H1 (cell line): ENCODE measurements around the gene TUBB2B. TPM values are rescaled to one million over a fixed set of nuclear protein-coding genes. Genes with fewer than 3 reads are reported as not detected.

Experiments used
- CTCF ChIA-PET: fragments of 300-600 bp; sonication (Branson Sonifier 250); formaldehyde crosslinking; loops from one replicate; lab custom pipeline; 2021; ENCODE audit not compliant: partially characterized antibody; lab: Charles Lee
- POLR2A ChIA-PET: fragments of 300-600 bp; sonication (Branson Sonifier 250); formaldehyde crosslinking; loops from one replicate; lab custom pipeline; 2021; ENCODE audit warnings: inconsistent platforms; ENCODE audit not compliant: partially characterized antibody; lab: Charles Lee
- DNase-seq, 2 experiments: peaks; one replicate each; pipeline versions ENCODE4 v3.0.0 to v3.0.0-alpha.2; 2010 to 2022; ENCODE audit warnings: low spot score in 2 of 2, low read depth in 1 of 2, mixed read lengths in 1 of 2
- FAIRE-seq: peaks from 2 replicates; lab custom pipeline; 2011; peaks lifted over from hg19 to GRCh38; lab: Jason Lieb, UNC
- H2AFZ ChIP-seq: 2 replicates; pipeline ENCODE4 v1.8.1; 2012; ENCODE audit warnings: low read length, inconsistent platforms
- H2AK5ac ChIP-seq: 2 replicates; pipeline ENCODE4 v1.6.1; 2013; ENCODE audit warnings: low read depth, low read length
- H2BK120ac ChIP-seq: replicated peaks from 2 replicates; pipeline ENCODE3; 2013; ENCODE audit warnings: low read depth, low read length, inconsistent platforms
- H2BK12ac ChIP-seq: 2 replicates; pipeline ENCODE4 v1.6.1; 2013; ENCODE audit warnings: low read depth, low read length
- H2BK15ac ChIP-seq: 2 replicates; pipeline ENCODE4 v1.6.1; 2013; ENCODE audit warnings: low read length
- H2BK20ac ChIP-seq: 2 replicates; pipeline ENCODE4 v1.6.1; 2013; ENCODE audit warnings: low read length
- H2BK5ac ChIP-seq: 2 replicates; pipeline ENCODE4 v1.6.1; 2013; ENCODE audit warnings: low read depth, low read length
- H3K14ac ChIP-seq: 2 replicates; pipeline ENCODE4 v1.6.1; 2013; ENCODE audit warnings: inconsistent platforms; ENCODE audit not compliant: insufficient read length
- H3K18ac ChIP-seq: 2 replicates; pipeline ENCODE4 v1.6.1; 2013; ENCODE audit warnings: low read length; ENCODE audit errors: extremely low read depth
- H3K23ac ChIP-seq: 2 replicates; pipeline ENCODE4 v1.6.1; 2013; ENCODE audit warnings: inconsistent platforms; ENCODE audit not compliant: insufficient read length
- H3K23me2 ChIP-seq: 2 replicates; pipeline ENCODE4 v1.6.1; 2013; ENCODE audit warnings: low read depth, low read length
- H3K27ac ChIP-seq: 2 replicates; pipeline ENCODE4 v1.6.1; 2011; ENCODE audit warnings: low read depth, low read length, inconsistent platforms
- H3K27me3 ChIP-seq, 4 experiments: replicated peaks in 1 of 4; 1 replicate in 1 of 4; 2 replicates in 3 of 4; pipeline versions ENCODE4 v1.6.1 to v1.8.1; 2011 to 2013; ENCODE audit warnings: low read length in 3 of 4, mild to moderate bottlenecking in 3 of 4, inconsistent platforms in 2 of 4, mixed read lengths in 2 of 4, moderate library complexity in 1 of 4; ENCODE audit not compliant: control insufficient read depth in 3 of 4, insufficient read depth in 3 of 4; ENCODE audit errors: extremely low read depth in 1 of 4
- H3K36me3 ChIP-seq, 4 experiments: 2 replicates each; pipeline versions ENCODE4 v1.6.1 to v1.8.1; 2011 to 2013; ENCODE audit warnings: mild to moderate bottlenecking in 4 of 4, low read length in 3 of 4, moderate library complexity in 2 of 4, control low read depth in 1 of 4, inconsistent platforms in 1 of 4; ENCODE audit not compliant: insufficient read depth in 4 of 4, control insufficient read depth in 2 of 4
- H3K4ac ChIP-seq: replicated peaks from 2 replicates; pipeline ENCODE3; 2013; ENCODE audit warnings: low read length, low read depth, mixed read lengths, inconsistent platforms; ENCODE audit not compliant: insufficient read length
- H3K4me1 ChIP-seq, 4 experiments: replicated peaks in 1 of 4; 1 replicate in 1 of 4; 2 replicates in 3 of 4; pipeline versions ENCODE4 v1.6.1 to v1.8.1; 2011 to 2013; ENCODE audit warnings: low read length in 3 of 4, inconsistent platforms in 2 of 4, mixed read lengths in 1 of 4; ENCODE audit not compliant: insufficient read depth in 4 of 4, control insufficient read depth in 3 of 4
- H3K4me2 ChIP-seq, 2 experiments: 2 replicates each; pipeline versions ENCODE4 v1.6.1 to v1.8.1; 2011 to 2013; ENCODE audit warnings: low read depth in 2 of 2, low read length in 2 of 2, control low read depth in 1 of 2, inconsistent platforms in 1 of 2, mild to moderate bottlenecking in 1 of 2; ENCODE audit not compliant: insufficient read depth in 1 of 2
- H3K4me3 ChIP-seq, 4 experiments: fragments of 200-600, 300-600 bp in 1 of 4; sonication (generic), shearing (Covaris generic), sonication (Bioruptor Twin) in 1 of 4; 2 replicates each; pipeline versions ENCODE4 v1.5.1 to v1.8.1; 2011 to 2016; ENCODE audit warnings: low read length in 4 of 4, low read depth in 3 of 4, control low read depth in 2 of 4, inconsistent platforms in 2 of 4, mild to moderate bottlenecking in 2 of 4, mixed read lengths in 1 of 4, moderate library complexity in 1 of 4; ENCODE audit not compliant: insufficient read depth in 2 of 4; ENCODE audit errors: extremely low read depth in 1 of 4
- H3K56ac ChIP-seq: replicated peaks from 2 replicates; pipeline ENCODE3; 2013; ENCODE audit warnings: low read depth, mild to moderate bottlenecking, mixed read lengths, low read length, inconsistent platforms; ENCODE audit not compliant: insufficient read length
- H3K79me1 ChIP-seq: 2 replicates; pipeline ENCODE4 v1.6.1; 2013; ENCODE audit warnings: low read depth, low read length, control low read depth
- H3K79me2 ChIP-seq, 2 experiments: 2 replicates each; pipeline versions ENCODE4 v1.6.1 to v1.8.1; 2012 to 2013; ENCODE audit warnings: low read length in 2 of 2, mild to moderate bottlenecking in 2 of 2, inconsistent platforms in 1 of 2; ENCODE audit not compliant: insufficient read depth in 2 of 2, control insufficient read depth in 1 of 2
- H3K9ac ChIP-seq, 4 experiments: replicated peaks in 1 of 4; 1 replicate in 1 of 4; 2 replicates in 3 of 4; pipeline versions ENCODE4 v1.6.1 to v1.8.1; 2011 to 2013; ENCODE audit warnings: low read depth in 3 of 4, low read length in 3 of 4, control low read depth in 2 of 4, mild to moderate bottlenecking in 2 of 4, moderate library complexity in 2 of 4, inconsistent platforms in 1 of 4; ENCODE audit errors: extremely low read depth in 1 of 4
- H3K9me3 ChIP-seq, 2 experiments: 2 replicates each; pipeline versions ENCODE4 v1.6.1 to v1.8.1; 2012 to 2013; ENCODE audit warnings: mild to moderate bottlenecking in 2 of 2, moderate library complexity in 2 of 2, control low read depth in 1 of 2, inconsistent platforms in 1 of 2, low read depth in 1 of 2, low read length in 1 of 2, mixed read lengths in 1 of 2; ENCODE audit not compliant: insufficient read depth in 2 of 2
- H4K20me1 ChIP-seq, 2 experiments: replicated peaks in 1 of 2; 2 replicates each; pipeline versions ENCODE3 to v1.8.1; 2011 to 2013; ENCODE audit warnings: inconsistent platforms in 2 of 2, low read length in 2 of 2, mild to moderate bottlenecking in 1 of 2; ENCODE audit not compliant: insufficient read depth in 2 of 2, control insufficient read depth in 1 of 2
- H4K5ac ChIP-seq: 2 replicates; pipeline ENCODE4 v1.6.1; 2013; ENCODE audit warnings: low read length, low read depth, mixed read lengths, inconsistent platforms; ENCODE audit not compliant: insufficient read length
- H4K8ac ChIP-seq: 2 replicates; pipeline ENCODE4 v1.8.0; 2013; ENCODE audit warnings: mild to moderate bottlenecking, moderate library complexity, low read length, inconsistent platforms; ENCODE audit not compliant: insufficient read depth; ENCODE audit errors: extremely low read depth
- H4K91ac ChIP-seq: replicated peaks from 2 replicates; pipeline ENCODE3; 2013; ENCODE audit warnings: low read length, mixed read lengths, inconsistent platforms; ENCODE audit not compliant: insufficient read length
- ASH2L ChIP-seq: fragments of 200-600, 300-600 bp; sonication (generic); IDR thresholded peaks from one replicate; pipeline ENCODE4 v1.7.1; 2017; ENCODE audit warnings: low read length
- EGR1 ChIP-seq: IDR thresholded peaks from 2 replicates; pipeline ENCODE4 v1.6.1; 2011; ENCODE audit warnings: low read depth, low read length, borderline replicate concordance
- EP300 ChIP-seq, 2 experiments: IDR thresholded peaks; 1 replicate in 1 of 2; 2 replicates in 1 of 2; pipeline ENCODE4 v1.6.1; 2011 to 2012; ENCODE audit warnings: low read depth in 2 of 2, low read length in 2 of 2, mild to moderate bottlenecking in 2 of 2, borderline replicate concordance in 1 of 2, inconsistent platforms in 1 of 2, moderate library complexity in 1 of 2
- PHF8 ChIP-seq: fragments of 200-600 bp; sonication (generic); conservative IDR thresholded peaks from 2 replicates; pipeline ENCODE4 v1.7.1; 2012; ENCODE audit warnings: low read depth, mild to moderate bottlenecking, inconsistent platforms, low read length, moderate library complexity
- RBBP5 ChIP-seq: IDR thresholded peaks from 2 replicates; pipeline ENCODE4 v1.7.1; 2012; ENCODE audit warnings: low read depth, mild to moderate bottlenecking, inconsistent platforms, low read length, moderate library complexity, borderline replicate concordance
- RXRA ChIP-seq: IDR thresholded peaks from 2 replicates; pipeline ENCODE4 v1.6.1; 2011; ENCODE audit warnings: low read depth, mild to moderate bottlenecking, low read length, moderate library complexity; ENCODE audit not compliant: insufficient read depth
- SAP30 ChIP-seq: fragments of 300-600 bp; sonication (generic); IDR thresholded peaks from 2 replicates; pipeline ENCODE4 v1.7.1; 2012; ENCODE audit warnings: low read length, moderate library complexity, mild to moderate bottlenecking, inconsistent platforms; ENCODE audit not compliant: insufficient read depth, insufficient replicate concordance
- SP4 ChIP-seq: IDR thresholded peaks from 2 replicates; pipeline ENCODE4 v1.6.1; 2012; ENCODE audit warnings: low read length, inconsistent platforms
- WGBS, 2 experiments: shearing (Covaris generic) in 1 of 2; methylation state at CpG; one replicate each; pipeline versions ENCODE4 v1.1.6 to v1.1.7; 2013 to 2015; ENCODE audit warnings: low lambda C conversion rate in 2 of 2, mixed read lengths in 2 of 2, inconsistent platforms in 1 of 2, low coverage in 1 of 2, missing lambda C conversion rate in 1 of 2; ENCODE audit not compliant: insufficient replicate concordance in 2 of 2, insufficient coverage in 1 of 2, insufficient read length in 1 of 2; ENCODE audit errors: extremely low coverage in 1 of 2, missing lambda C conversion rate in 1 of 2; 5-methylcytosine and 5-hydroxymethylcytosine counted together
- polyA plus RNA-seq, 7 experiments: library from polyadenylated mRNA; depleted of rRNA in 3 of 7; stranded (reverse) in 5 of 7; unstranded in 2 of 7; fragments of >200 nt in 5 of 7; fragments of 200-250 nt in 2 of 7; gene quantifications; 1 replicate in 5 of 7; 2 replicates in 1 of 7; 4 replicates in 1 of 7; pipeline versions ENCODE4 v1.2.1 to v1.2.3, GENCODE V29; 2011 to 2013; ENCODE audit warnings: missing spikeins in 2 of 7, mixed read lengths in 2 of 7
- total RNA-seq: library from RNA; stranded (reverse); fragmentation: NEBNext Ultra II Directional; extraction: Animal tissue kit (Norgen Biotek cat#: 25700); gene quantifications from 2 replicates; pipeline ENCODE4 v1.2.1, GENCODE V29; 2021
- TF ChIP-seq, protein P1 (sequence below): IDR thresholded peaks from 2 replicates; pipeline ENCODE4 v1.6.1; 2011; ENCODE audit warnings: low read length, improper control_type of control experiment

Gene TUBB2B
- total and polyA plus RNA-seq, 2 of the 8 experiments (the other 6 are each of a cell fraction or from before 2014, with no cell fraction given): 612 to 722 TPM

DNA sequence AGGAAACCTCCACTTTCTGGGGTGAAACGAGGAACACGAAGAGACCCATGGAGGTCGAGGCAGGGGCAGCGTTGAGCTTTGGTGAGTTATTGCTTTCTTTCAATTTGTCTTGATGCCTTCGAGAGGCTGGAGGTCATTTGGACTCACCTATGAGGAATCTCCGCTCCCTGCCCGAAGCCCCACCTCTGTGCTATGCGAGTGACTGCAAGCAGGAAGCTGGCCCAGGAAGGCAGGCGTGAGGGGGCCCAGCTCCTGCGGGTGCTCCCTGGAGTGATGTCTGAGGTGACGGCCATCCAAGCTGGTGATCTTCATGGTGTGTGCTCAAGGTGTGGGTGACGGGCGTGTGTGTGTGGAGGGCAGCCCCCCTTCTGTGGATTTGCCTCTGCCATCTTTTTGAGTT is 44.3 kb upstream of the TUBB2B start:
- POLR2A ChIA-PET: interaction anchor here (0.8 to 1.5 kb wide), 4 partner anchors 9 to 12 kb away, joined by 3 to 7 read pairs (median 4); no protein-coding TSS in a partner anchor
- Histone ChIP-seq H3K4me2 (no peak overlapping the region), H3K79me1 (peaks cover 8% of the 10 kb centered on the region), H3K27ac (no peak overlapping the region), H4K20me1 (peaks cover 2 to 21% of the 10 kb centered on the region in 2 experiments), H3K23me2 (no peaks in the 10 kb centered on the region), H3K4me1 (no peaks in the 10 kb centered on the region; a peak in 1 of 7 replicates), H3K18ac (no peak overlapping the region), H2BK5ac (no peak overlapping the region), H2BK20ac (no peak overlapping the region), H2BK120ac (no peak overlapping the region), H3K23ac (no peak overlapping the region), H2AK5ac (no peak overlapping the region), H2AFZ (no peak overlapping the region), H2BK12ac (no peak overlapping the region), H4K8ac (no peak overlapping the region), H4K5ac (no peak overlapping the region), H3K9ac (no peak overlapping the region; a peak in 1 of 7 replicates), H4K91ac (no peak overlapping the region), H3K4me3 (no peak overlapping the region), H3K56ac (no peak overlapping the region), H3K9me3 (no peaks in the 10 kb centered on the region), H3K79me2 (peaks cover 0 to 14% of the 10 kb centered on the region in 2 experiments; a peak in 1 of 4 replicates), H2BK15ac (no peak overlapping the region), H3K14ac (no peak overlapping the region), H3K27me3 (no peaks in the 10 kb centered on the region), H3K4ac (no peak overlapping the region), H3K36me3 (peaks cover 2 to 53% (median 17%) of the 10 kb centered on the region in 4 experiments; a peak in 5 of 8 replicates)
- 90% methylated on average over 13 of the region's 13 CpGs; no CpG with 5 or more reads in 1 of the 2 experiments for WGBS, 2 experiments
- CTCF ChIA-PET: interaction anchor here (0.6 to 2.2 kb wide), 12 partner anchors 8 to 477 kb away, joined by 3 to 11 read pairs (median 4); no protein-coding TSS in a partner anchor
- TF ChIP-seq PHF8: no peak
- no peak for TF ChIP-seq ASH2L
- TF ChIP-seq, protein P1, sequence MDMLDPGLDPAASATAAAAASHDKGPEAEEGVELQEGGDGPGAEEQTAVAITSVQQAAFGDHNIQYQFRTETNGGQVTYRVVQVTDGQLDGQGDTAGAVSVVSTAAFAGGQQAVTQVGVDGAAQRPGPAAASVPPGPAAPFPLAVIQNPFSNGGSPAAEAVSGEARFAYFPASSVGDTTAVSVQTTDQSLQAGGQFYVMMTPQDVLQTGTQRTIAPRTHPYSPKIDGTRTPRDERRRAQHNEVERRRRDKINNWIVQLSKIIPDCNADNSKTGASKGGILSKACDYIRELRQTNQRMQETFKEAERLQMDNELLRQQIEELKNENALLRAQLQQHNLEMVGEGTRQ: no peak
- TF ChIP-seq SP4: no peak
- no peak for TF ChIP-seq RBBP5
- TF ChIP-seq EP300 (IDR thresholded peaks at IDR 0.05; ENCODE audit: borderline replicate concordance in 1 of 2, low read depth in 2 of 2, low read length in 2 of 2): no peak
- no peak for TF ChIP-seq EGR1
- TF ChIP-seq SAP30: no peak
- no peak for TF ChIP-seq RXRA
- DNase-seq (no peak), FAIRE-seq (no peak)
